H1 (cell line): ENCODE results near the gene PSME1. TPM values are rescaled to one million over a fixed set of nuclear protein-coding genes. Genes with fewer than 3 reads are reported as not detected.

Source experiments
- BACH1 ChIP-seq: IDR thresholded peaks from 2 replicates; pipeline ENCODE4 v1.6.1; 2012; ENCODE audit warnings: low read length, improper control_type of control experiment
- HDAC2 ChIP-seq, 2 experiments: fragments of 300-600 bp in 1 of 2; sonication (generic) in 1 of 2; IDR thresholded peaks; 2 replicates each; pipeline ENCODE4 v1.6.1; 2011 to 2012; ENCODE audit warnings: low read depth in 2 of 2, low read length in 2 of 2, mild to moderate bottlenecking in 2 of 2, moderate library complexity in 2 of 2, borderline replicate concordance in 1 of 2, inconsistent platforms in 1 of 2
- JUN ChIP-seq: IDR thresholded peaks from 2 replicates; pipeline ENCODE4 v1.6.1; 2011; ENCODE audit warnings: low read depth, mild to moderate bottlenecking, improper control_type of control experiment, low read length
- KDM1A ChIP-seq: fragments of 200-600, 300-600 bp; sonication (generic); IDR thresholded peaks from 2 replicates; pipeline ENCODE4 v1.7.1; 2016; ENCODE audit warnings: mild to moderate bottlenecking, low read length, borderline replicate concordance
- NRF1 ChIP-seq: IDR thresholded peaks from 2 replicates; pipeline ENCODE4 v1.6.1; 2011; ENCODE audit warnings: mild to moderate bottlenecking, low read depth, low read length, improper control_type of control experiment
- polyA plus RNA-seq, 7 experiments: library from polyadenylated mRNA; depleted of rRNA in 3 of 7; stranded (reverse) in 5 of 7; unstranded in 2 of 7; fragments of >200 nt in 5 of 7; fragments of 200-250 nt in 2 of 7; gene quantifications; 1 replicate in 5 of 7; 2 replicates in 1 of 7; 4 replicates in 1 of 7; pipeline versions ENCODE4 v1.2.1 to v1.2.3, GENCODE V29; 2011 to 2013; ENCODE audit warnings: missing spikeins in 2 of 7, mixed read lengths in 2 of 7
- total RNA-seq: library from RNA; stranded (reverse); fragmentation: NEBNext Ultra II Directional; extraction: Animal tissue kit (Norgen Biotek cat#: 25700); gene quantifications from 2 replicates; pipeline ENCODE4 v1.2.1, GENCODE V29; 2021

PSME1 gene
- total and polyA plus RNA-seq, 2 of the 8 experiments (the other 6 are each of a cell fraction or from before 2014, with no cell fraction given) = 74.9 to 85.9 TPM

DNA sequence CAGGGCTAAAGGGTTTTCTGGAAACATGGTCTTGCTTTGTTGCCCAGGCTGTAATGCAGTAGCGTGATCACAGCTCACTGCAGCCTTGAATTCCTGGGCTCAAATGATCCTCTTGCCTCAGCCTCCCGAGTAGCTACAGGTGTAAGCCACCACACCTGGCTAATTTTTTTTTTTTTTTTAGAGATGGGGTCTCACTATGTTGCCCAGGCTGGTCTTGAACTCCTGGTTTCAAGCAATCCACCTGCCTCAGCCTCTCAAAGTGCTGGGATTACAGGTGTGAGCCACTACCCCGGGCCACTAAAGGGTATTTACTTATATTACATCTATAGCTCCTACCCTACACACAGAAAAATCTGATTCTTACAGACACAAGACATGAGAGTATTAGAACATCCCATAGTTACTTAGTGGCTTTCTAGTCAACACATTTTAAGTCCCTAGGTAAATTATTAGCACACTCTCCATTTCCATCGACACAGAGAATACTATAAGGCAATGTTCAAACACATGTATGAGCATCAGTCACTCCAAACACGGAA is 27.6 kb upstream of the PSME1 start (continued):
- no peak for TF ChIP-seq NRF1
- TF ChIP-seq BACH1 = no peak
- no peak for TF ChIP-seq KDM1A
- no peak for TF ChIP-seq HDAC2 (IDR thresholded peaks at IDR 0.05; ENCODE audit: borderline replicate concordance in 1 of 2, low read depth in 2 of 2, low read length in 2 of 2)
- TF ChIP-seq JUN = no peak
